ENCODE measurements around the gene C18orf32. TPM values are rescaled to one million over a fixed set of nuclear protein-coding genes. Genes with fewer than 3 reads are reported as not detected.

C18orf32 gene
- polyA plus RNA-seq, 2 of the 4 experiments (the other 2 are of a cell fraction), result 12.7 to 59.1 TPM

DNA sequence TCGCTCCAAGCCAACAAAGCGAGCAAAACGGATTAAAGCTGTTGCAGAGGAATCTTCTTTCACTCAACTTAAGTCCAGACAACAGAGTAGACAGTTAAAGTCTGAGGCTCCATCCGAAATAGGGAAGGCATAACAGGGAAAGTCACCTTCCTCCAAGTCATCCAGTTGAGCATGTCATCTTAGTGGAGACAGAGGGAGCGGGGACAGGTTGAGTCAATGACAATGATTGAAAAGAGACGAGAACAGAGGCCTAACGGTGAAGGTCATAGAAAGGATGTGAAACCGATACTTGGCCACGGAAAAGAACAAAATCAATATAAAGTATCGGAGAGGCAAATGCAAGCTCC, 455 bp downstream of the C18orf32 start (continued):
- no peak for TF ChIP-seq ZSCAN20 (CRISPR knock-in tag; IDR thresholded peaks at IDR 0.05)
- no peak for TF ChIP-seq JUN (IDR thresholded peaks at IDR 0.05)

DNA sequence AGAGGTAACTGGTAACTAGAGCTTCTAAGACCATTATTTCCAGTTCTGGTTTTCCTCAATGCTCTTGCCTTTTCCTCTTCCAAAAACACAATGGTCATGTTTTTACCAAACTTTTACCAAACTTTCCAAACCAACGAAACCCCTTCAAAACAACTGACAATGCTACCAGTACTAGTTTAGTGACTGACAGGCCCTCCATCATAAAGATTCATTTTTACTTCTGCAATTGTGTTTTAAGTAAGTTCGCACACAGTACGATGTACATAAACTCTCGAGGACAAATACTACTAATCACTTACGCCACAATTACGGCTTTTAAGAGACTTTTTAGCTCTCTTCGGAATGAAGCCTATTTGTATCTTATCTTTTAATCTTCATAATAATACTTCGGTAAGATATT, 900 bp downstream of the C18orf32 start:
- peaks cover 37% of the 10 kb centered on the region for H3K4me1 ChIP-seq
- WGBS (ENCODE audit: missing lambda C conversion rate), result 47% methylated on average over 8 of the region's 8 CpGs
- no peaks in the 10 kb centered on the region for H3K9me3 ChIP-seq
- peak overlapping the region; percentile 62 for H3K4me3 ChIP-seq
- peak overlapping the region; percentile 91 for H3K4me2 ChIP-seq
- DNase-seq (ENCODE audit: low read depth in 1 of 2, low spot score in 1 of 2) (no peak), ATAC-seq (no peak), FAIRE-seq (no peak)
- peak overlapping the region; percentile 99 for H3K27ac ChIP-seq
- CTCF ChIA-PET, result interaction anchor here (0.9 to 1.6 kb wide), 3 partner anchors 9 to 373 kb away, joined by 3 to 4 read pairs (median 3); no protein-coding TSS in a partner anchor
- POLR2A ChIA-PET, result interaction anchor here (0.6 to 2.0 kb wide), 9 partner anchors 8 to 1052 kb away, joined by 3 to 14 read pairs (median 6); partner anchors contain the start of gene DYM
- TF ChIP-seq CEBPB (IDR thresholded peaks at IDR 0.05), result no peak
- TF ChIP-seq KDM5A (IDR thresholded peaks at IDR 0.05), result no peak
- TF ChIP-seq, protein P1, sequence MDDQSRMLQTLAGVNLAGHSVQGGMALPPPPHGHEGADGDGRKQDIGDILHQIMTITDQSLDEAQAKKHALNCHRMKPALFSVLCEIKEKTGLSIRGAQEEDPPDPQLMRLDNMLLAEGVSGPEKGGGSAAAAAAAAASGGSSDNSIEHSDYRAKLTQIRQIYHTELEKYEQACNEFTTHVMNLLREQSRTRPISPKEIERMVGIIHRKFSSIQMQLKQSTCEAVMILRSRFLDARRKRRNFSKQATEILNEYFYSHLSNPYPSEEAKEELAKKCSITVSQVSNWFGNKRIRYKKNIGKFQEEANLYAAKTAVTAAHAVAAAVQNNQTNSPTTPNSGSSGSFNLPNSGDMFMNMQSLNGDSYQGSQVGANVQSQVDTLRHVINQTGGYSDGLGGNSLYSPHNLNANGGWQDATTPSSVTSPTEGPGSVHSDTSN (IDR thresholded peaks at IDR 0.05), result no peak

DNA sequence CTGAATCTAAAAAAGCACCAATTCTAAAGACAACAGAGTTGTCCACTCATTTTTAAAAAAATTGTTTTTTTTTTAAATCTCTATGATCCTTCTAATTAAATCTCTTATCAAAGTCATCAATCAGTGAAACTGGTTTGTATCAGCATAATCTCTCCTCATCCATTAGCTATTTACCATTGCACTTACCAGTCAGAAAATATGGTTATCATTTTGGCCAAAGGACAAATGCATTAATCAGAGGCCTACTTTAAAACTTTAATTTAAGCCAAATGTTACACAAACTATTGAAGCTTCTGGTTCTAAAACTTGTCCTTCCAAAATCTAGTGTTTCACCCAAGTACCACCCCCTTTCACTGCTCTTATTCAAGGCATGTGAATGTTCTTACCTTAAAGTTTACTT, 3.8 kb downstream of the C18orf32 start:
- TF ChIP-seq NFE2L2 (conservative IDR thresholded peaks at IDR 0.05; ENCODE audit: low read length) (no peak), MYC (IDR thresholded peaks at IDR 0.05; ENCODE audit: borderline replicate concordance, low read length) (no peak), PHF8 (IDR thresholded peaks at IDR 0.05; ENCODE audit: borderline replicate concordance, low read depth) (no peak), ZFP36 (IDR thresholded peaks at IDR 0.05; ENCODE audit: borderline replicate concordance, partially characterized antibody) (no peak), RFX5 (IDR thresholded peaks at IDR 0.05) (no peak), RAD21 (conservative IDR thresholded peaks at IDR 0.05 in 1 of 2, IDR thresholded peaks at IDR 0.05 in 1 of 2) (no peak), CHD4 (IDR thresholded peaks at IDR 0.05; ENCODE audit: borderline replicate concordance) (no peak), SMC3 (IDR thresholded peaks at IDR 0.05) (no peak), ZNF302 (CRISPR knock-in tag; IDR thresholded peaks at IDR 0.05) (no peak), RCOR1 (IDR thresholded peaks at IDR 0.05; ENCODE audit: low read depth, low read length) (no peak), KDM5A (IDR thresholded peaks at IDR 0.05) (no peak), EHMT2 (IDR thresholded peaks at IDR 0.05; ENCODE audit: low read depth) (no peak)
- TF ChIP-seq, protein P2, sequence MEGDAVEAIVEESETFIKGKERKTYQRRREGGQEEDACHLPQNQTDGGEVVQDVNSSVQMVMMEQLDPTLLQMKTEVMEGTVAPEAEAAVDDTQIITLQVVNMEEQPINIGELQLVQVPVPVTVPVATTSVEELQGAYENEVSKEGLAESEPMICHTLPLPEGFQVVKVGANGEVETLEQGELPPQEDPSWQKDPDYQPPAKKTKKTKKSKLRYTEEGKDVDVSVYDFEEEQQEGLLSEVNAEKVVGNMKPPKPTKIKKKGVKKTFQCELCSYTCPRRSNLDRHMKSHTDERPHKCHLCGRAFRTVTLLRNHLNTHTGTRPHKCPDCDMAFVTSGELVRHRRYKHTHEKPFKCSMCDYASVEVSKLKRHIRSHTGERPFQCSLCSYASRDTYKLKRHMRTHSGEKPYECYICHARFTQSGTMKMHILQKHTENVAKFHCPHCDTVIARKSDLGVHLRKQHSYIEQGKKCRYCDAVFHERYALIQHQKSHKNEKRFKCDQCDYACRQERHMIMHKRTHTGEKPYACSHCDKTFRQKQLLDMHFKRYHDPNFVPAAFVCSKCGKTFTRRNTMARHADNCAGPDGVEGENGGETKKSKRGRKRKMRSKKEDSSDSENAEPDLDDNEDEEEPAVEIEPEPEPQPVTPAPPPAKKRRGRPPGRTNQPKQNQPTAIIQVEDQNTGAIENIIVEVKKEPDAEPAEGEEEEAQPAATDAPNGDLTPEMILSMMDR (IDR thresholded peaks at IDR 0.05), result no peak
- ChIA-PET POLR2A (no interaction called here), CTCF (interaction anchor here (1.2 kb wide), 1 partner anchor 375 kb away, joined by 4 read pairs; no protein-coding TSS in a partner anchor)
- H3K4me2 ChIP-seq, result no peak overlapping the region
- FAIRE-seq (no peak), DNase-seq (ENCODE audit: low read depth in 1 of 2, low spot score in 1 of 2) (no peak), ATAC-seq (no peak)
- H3K27ac ChIP-seq, result no peak overlapping the region
- H3K9me3 ChIP-seq, result no peaks in the 10 kb centered on the region
- H3K4me3 ChIP-seq, result no peak overlapping the region
- H3K4me1 ChIP-seq, result peaks cover 13% of the 10 kb centered on the region; the same call in 2 of the 3 replicates

DNA sequence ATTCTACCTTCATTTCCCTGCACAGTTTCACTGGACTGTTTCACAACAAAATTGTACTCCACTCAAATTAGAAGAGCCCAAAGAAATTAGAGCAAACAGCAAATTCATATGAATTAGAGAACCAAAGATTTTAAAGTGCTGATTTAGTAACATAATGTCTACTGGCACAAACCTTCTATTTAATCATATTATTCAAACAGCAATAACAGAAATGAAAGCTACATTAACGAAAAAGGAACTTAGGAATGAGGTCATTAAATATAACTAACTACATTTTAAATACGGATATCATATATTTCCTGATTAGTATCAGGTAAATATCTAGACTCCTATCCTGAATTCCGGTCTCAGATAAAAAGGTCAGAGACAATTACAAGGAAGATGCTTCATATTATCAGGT, 5.1 kb downstream of the C18orf32 start:
- H3K27ac ChIP-seq, result no peak overlapping the region
- CTCF ChIA-PET, result no interaction called here

More for the DNA sequence above, 5.1 kb downstream of the C18orf32 start:
- DNase-seq (ENCODE audit: low read depth in 1 of 2, low spot score in 1 of 2), result no peak
- TF ChIP-seq CHD4 (IDR thresholded peaks at IDR 0.05; ENCODE audit: borderline replicate concordance), result no peak
- no peak for TF ChIP-seq HDAC2 (IDR thresholded peaks at IDR 0.05)
- no peak for TF ChIP-seq POLR2AphosphoS2 (conservative IDR thresholded peaks at IDR 0.05; ENCODE audit: low read length)
- no peak for TF ChIP-seq RNF2 (IDR thresholded peaks at IDR 0.05; ENCODE audit: borderline replicate concordance, low read depth)
- Histone ChIP-seq H3K4me2 (no peak overlapping the region), H3K4me1 (peaks cover 13% of the 10 kb centered on the region), H3K9me3 (no peaks in the 10 kb centered on the region), H3K4me3 (no peak overlapping the region)
- 85% methylated on average over 3 of the region's 3 CpGs for WGBS (ENCODE audit: missing lambda C conversion rate)
- POLR2A ChIA-PET, result no interaction called here
- no peak for ATAC-seq
- FAIRE-seq, result no peak

Data from A549 (cell line).